Esophagus (tissue), 2 donors: ENCODE data around the gene PHC2. TPM values are rescaled to one million over a fixed set of nuclear protein-coding genes. Genes with fewer than 3 reads are reported as not detected.
"Not testable (repeated sequence)": the region's sequence is repeated elsewhere in the genome, so short reads cannot be mapped to it uniquely, and the experiment has no call there.

ENCODE experiments used
- H3K27ac ChIP-seq, 2 donors: one replicate each; pipeline ENCODE4 v1.5.1; 2013; ENCODE audit warnings: low read depth in 2 of 2, mild to moderate bottlenecking in 2 of 2, inconsistent platforms in 1 of 2, low read length in 1 of 2, moderate library complexity in 1 of 2
- H3K27me3 ChIP-seq, 2 donors: one replicate each; pipeline ENCODE4 v1.6.1; 2013; ENCODE audit warnings: low read length in 2 of 2, control low read depth in 1 of 2, mild to moderate bottlenecking in 1 of 2; ENCODE audit not compliant: insufficient read depth in 2 of 2, control insufficient read depth in 1 of 2
- H3K36me3 ChIP-seq, 2 donors: one replicate each; pipeline ENCODE4 v1.6.1; 2013; ENCODE audit warnings: low read length in 1 of 2; ENCODE audit not compliant: control insufficient read depth in 2 of 2, insufficient read depth in 2 of 2
- H3K4me1 ChIP-seq, 2 donors: one replicate each; pipeline ENCODE4 v1.6.1; 2013; ENCODE audit warnings: low read length in 1 of 2; ENCODE audit not compliant: control insufficient read depth in 2 of 2, insufficient read depth in 2 of 2
- H3K4me3 ChIP-seq, 2 donors: one replicate each; pipeline ENCODE4 v1.5.1; 2013; ENCODE audit warnings: low read length in 2 of 2, mild to moderate bottlenecking in 2 of 2, low read depth in 1 of 2, moderate library complexity in 1 of 2
- H3K9me3 ChIP-seq, 2 donors: one replicate each; pipeline ENCODE4 v1.6.1; 2013; ENCODE audit warnings: mild to moderate bottlenecking in 2 of 2, low read depth in 1 of 2, low read length in 1 of 2, moderate library complexity in 1 of 2; ENCODE audit not compliant: control insufficient read depth in 2 of 2, insufficient read depth in 1 of 2
- WGBS, 2 donors: extraction: QIAGEN DNeasy Blood & Tissue Kit; methylation state at CpG; one replicate each; pipeline ENCODE4 v1.1.7; 2013; 5-methylcytosine and 5-hydroxymethylcytosine counted together
- polyA plus RNA-seq, 2 donors: library from polyadenylated mRNA; stranded (reverse); fragments of 200-250 nt; gene quantifications; one replicate each; pipeline ENCODE4 v1.2.3, GENCODE V29; 2013
- donor health status: healthy with polysubstance abuse.
- donor health status: Bipolar disorder and iron deficiency.

Gene PHC2
- polyA plus RNA-seq, 2 donors: 28.0 to 46.4 TPM

DNA sequence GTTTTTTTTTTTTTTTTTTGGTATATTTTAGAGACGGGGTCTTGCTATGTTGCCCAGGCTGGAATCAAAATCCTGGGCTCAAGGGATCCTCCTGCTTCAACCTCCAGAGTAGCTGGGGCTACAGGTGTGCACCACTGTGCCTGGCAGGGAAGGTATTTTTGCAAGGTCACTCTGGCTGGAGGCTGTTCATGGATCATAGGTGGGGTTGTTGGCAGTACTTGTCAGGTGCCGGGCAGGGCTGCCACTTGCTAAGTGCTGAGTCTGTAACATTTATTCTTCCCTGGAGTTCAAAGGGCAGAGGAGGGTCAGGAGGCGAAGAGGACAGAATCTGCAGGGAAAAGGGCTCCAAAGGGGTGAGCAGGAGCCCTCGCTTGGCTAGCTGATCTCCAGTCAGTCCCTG, 134.1 kb downstream of the PHC2 start:
- no peak overlapping the region for H3K27ac ChIP-seq
- 68 to 87% methylated on average over 4 of the region's 4 CpGs for WGBS, 2 donors
- H3K9me3 ChIP-seq: no peaks in the 10 kb centered on the region
- peaks cover 4 to 19% of the 10 kb centered on the region in 2 donors for H3K36me3 ChIP-seq
- peaks cover 0 to 2% of the 10 kb centered on the region in 2 donors for H3K4me1 ChIP-seq
- H3K4me3 ChIP-seq: no peak overlapping the region
- H3K27me3 ChIP-seq: no peaks in the 10 kb centered on the region

DNA sequence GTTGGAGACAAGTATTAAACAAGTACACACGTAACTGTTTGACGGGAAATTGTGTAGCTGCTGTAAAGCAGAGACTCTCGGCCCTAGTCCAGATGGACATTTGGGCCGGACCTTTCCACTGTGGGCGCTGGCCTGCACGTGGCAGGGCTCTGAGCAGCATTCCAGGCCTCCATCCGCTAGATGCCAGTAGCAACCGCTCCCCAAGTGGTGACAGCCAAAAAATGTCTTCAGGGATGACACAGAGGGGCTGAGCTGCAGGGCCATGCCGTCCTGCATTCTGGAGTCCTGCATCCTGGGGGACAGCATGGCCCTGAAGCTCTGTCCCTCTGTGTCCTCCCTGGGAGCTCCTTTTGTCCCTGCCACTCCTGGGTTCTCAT, 134.8 kb downstream of the PHC2 start:
- H3K4me3 ChIP-seq: no peak overlapping the region
- no peaks in the 10 kb centered on the region for H3K9me3 ChIP-seq
- no peak overlapping the region for H3K27ac ChIP-seq
- 69 to 78% methylated on average over 9 of the region's 9 CpGs for WGBS, 2 donors
- H3K4me1 ChIP-seq: peaks cover 0 to 2% of the 10 kb centered on the region in 2 donors
- H3K36me3 ChIP-seq: peaks cover 4 to 19% of the 10 kb centered on the region in 2 donors
- H3K27me3 ChIP-seq: no peaks in the 10 kb centered on the region

DNA sequence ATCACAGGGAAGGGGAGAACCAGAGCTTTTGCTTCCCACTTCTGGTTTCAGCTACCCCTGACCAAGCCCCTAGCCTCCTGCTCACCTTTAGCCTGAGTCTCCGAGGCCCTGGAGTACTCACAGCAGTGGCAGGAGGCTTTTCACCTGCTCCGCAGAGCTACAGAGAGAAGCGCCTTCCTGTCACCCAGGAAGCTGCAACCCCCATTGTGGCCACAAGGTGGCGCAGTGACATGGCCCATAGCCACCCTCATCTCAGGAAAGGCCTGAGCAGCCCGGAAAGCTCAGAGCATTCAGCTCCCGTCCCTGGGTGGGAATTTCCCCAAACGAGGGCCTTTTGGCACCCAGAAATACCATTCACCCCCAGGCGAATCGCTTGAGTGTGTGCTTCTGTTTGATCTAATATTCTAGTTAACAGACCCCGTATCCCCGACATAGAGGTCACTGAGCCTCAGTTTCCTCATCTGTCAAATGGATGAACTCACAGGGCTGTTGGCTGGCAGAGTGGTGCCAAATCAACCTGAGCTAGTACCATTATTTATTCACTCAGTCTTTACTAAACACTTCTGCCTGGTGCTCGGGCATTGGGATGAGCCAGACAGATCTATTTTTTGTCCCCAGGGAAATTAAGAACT, 135.3 kb downstream of the PHC2 start:
- peaks cover 4 to 19% of the 10 kb centered on the region in 2 donors for H3K36me3 ChIP-seq

DNA sequence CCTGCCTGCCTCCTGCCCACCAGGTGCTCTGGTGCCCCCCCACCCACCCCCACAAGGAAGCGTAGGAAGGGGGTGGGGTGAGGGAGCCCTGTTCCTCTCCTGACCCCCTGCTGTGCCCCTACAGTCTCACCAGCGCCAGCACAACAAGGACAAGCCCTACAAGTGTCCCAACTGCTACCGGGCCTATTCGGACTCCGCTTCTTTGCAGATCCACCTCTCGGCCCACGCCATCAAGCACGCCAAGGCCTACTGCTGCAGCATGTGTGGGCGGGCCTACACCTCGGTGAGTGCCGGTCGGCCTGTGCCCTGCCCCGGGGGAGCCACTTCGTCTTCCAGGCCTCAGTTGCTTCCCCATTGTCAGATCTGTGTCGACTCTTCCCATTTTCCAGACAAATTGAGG, 135.9 kb downstream of the PHC2 start:
- H3K36me3 ChIP-seq: peaks cover 4 to 19% of the 10 kb centered on the region in 2 donors
- H3K27me3 ChIP-seq: no peaks in the 10 kb centered on the region
- H3K4me1 ChIP-seq: no peaks in the 10 kb centered on the region
- H3K4me3 ChIP-seq: no peak overlapping the region
- no peak overlapping the region for H3K27ac ChIP-seq
- WGBS, 2 donors: 65 to 71% methylated on average over 15 of the region's 15 CpGs
- H3K9me3 ChIP-seq: no peaks in the 10 kb centered on the region

More for the DNA sequence above, 135.3 kb downstream of the PHC2 start:
- Histone ChIP-seq H3K27me3 (no peaks in the 10 kb centered on the region), H3K27ac (peak overlapping the region in 1 of 2 donors; percentile 16), H3K9me3 (no peaks in the 10 kb centered on the region), H3K4me3 (no peak overlapping the region), H3K4me1 (peaks cover 0 to under 1% of the 10 kb centered on the region in 2 donors)
- WGBS, 2 donors: 26 to 36% methylated on average over 12 of the region's 12 CpGs

DNA sequence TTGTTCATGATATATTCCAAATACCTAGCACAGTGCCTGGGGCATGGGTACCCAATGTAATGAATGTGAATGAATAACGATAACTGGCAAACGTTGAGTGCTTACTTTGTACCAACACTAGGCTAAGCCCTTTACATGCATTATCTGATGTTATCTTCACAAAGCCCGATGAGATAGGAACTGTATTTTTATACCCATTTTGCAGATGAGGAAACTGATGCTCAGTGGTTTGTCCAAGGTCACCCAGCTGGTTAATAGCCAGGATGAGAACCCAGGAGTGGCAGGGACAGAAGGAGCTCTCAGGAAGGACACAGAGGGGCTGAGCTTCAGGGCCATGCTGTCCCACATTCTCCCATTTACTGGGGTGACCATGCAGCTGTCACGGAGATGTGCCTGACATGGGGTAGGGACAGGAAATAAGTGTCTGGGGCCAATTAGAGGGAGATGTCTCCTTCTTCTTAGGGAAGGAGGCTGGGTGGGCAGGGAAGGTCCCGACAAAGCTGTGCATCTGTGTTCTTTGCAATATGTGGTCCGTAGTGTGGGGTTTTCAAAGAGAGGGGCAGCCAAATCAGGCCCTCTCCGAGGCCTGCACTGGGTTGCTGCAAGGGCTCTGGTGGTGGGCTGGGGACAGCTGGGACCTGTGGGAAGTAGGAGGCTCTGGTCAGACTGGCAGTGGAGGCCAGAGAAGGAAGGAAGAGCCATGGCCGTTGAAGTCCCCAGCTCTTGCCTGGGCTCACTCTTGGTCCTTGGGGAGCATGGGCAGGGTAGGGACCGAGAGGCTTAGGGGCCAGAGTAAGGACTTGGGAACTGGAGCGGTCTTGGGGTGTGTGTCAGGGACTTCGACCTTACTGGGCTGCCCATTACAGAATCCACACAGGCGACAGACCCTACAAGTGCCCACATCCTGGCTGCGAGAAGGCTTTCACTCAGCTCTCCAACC, 136.6 kb downstream of the PHC2 start:
- H3K4me1 ChIP-seq: no peaks in the 10 kb centered on the region
- H3K36me3 ChIP-seq: peaks cover 4 to 14% of the 10 kb centered on the region in 2 donors
- H3K27ac ChIP-seq: no peak overlapping the region
- WGBS, 2 donors: 77 to 80% methylated on average over 13 of the region's 13 CpGs
- H3K9me3 ChIP-seq: no peaks in the 10 kb centered on the region
- H3K4me3 ChIP-seq: no peak overlapping the region
- no peaks in the 10 kb centered on the region for H3K27me3 ChIP-seq

DNA sequence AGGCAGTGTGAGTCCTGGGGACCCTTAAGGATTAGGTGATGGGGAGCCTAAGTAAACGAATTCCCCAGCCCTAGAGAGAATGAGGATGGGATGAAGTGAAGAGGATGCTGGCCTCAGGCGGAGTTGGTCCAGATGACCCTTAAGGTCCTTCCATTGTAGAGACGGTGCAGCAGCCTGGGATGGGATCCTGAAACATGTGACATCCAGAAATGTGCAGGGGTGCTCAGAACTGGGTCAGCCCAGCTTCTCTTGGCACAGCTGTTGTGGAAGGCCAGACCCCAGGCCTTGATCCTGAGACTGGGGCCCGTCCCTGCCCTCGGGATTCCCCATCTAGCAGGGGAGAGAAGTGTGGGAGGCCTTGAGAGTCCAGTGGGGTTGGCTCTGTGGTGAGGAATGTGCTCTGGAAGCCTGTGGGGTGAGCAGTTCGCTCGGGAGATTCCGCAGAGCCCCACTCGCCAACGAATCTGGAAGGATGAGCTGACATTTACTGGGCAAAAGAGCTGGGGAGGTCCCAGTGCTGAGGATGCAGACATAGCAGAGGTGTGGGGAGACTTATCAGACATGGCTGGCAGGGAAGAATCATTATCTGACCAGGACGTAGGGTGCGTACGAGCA, 138.1 kb downstream of the PHC2 start:
- no peaks in the 10 kb centered on the region for H3K27me3 ChIP-seq
- H3K27ac ChIP-seq: no peak overlapping the region
- WGBS, 2 donors: 67 to 69% methylated on average over 13 of the region's 13 CpGs
- no peak overlapping the region for H3K4me3 ChIP-seq
- H3K36me3 ChIP-seq: peaks cover 4 to 8% of the 10 kb centered on the region in 2 donors
- no peaks in the 10 kb centered on the region for H3K9me3 ChIP-seq
- no peaks in the 10 kb centered on the region for H3K4me1 ChIP-seq

DNA sequence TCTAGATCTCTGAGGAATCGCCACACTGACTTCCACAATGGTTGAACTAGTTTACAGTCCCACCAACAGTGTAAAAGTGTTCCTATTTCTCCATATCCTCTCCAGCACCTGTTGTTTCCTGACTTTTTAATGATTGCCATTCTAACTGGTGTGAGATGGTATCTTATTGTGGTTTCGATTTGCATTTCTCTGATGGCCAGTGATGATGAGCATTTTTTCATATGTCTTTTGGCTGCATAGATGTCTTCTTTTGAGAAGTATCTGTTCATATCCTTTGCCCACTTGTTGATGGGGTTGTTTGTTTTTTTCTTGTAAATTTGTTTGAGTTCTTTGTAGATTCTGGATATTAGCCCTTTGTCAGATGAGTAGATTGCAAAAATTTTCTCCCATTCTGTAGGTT, 140.3 kb downstream of the PHC2 start:
- not testable (repeated sequence) for H3K4me1 ChIP-seq, H3K4me3 ChIP-seq, H3K9me3 ChIP-seq, H3K27me3 ChIP-seq, H3K36me3 ChIP-seq, H3K27ac ChIP-seq
- 93 to 95% methylated on average over 1 of the region's 2 CpGs for WGBS, 2 donors

DNA sequence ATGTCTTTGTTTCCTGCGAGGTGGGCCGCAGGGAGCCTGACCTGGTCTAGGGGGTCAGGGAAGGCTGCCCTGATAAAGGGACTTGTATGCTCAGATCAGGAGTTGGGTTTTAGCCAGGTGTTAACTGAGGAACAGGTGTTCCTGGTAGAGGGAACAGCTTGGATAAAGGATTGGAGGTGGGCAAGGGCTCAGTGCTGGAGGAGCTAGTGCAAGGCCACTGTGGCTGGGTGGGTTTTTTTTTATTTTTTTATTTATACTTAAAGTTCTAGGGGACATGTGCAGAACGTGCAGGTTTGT, 141.1 kb downstream of the PHC2 start:
- no peaks in the 10 kb centered on the region for H3K9me3 ChIP-seq
- H3K4me3 ChIP-seq: no peak overlapping the region
- peaks cover 0 to 6% of the 10 kb centered on the region in 2 donors for H3K36me3 ChIP-seq
- H3K27ac ChIP-seq: no peak overlapping the region
- no peaks in the 10 kb centered on the region for H3K27me3 ChIP-seq
- 89 to 100% methylated on average over 3 of the region's 3 CpGs for WGBS, 2 donors
- no peaks in the 10 kb centered on the region for H3K4me1 ChIP-seq

DNA sequence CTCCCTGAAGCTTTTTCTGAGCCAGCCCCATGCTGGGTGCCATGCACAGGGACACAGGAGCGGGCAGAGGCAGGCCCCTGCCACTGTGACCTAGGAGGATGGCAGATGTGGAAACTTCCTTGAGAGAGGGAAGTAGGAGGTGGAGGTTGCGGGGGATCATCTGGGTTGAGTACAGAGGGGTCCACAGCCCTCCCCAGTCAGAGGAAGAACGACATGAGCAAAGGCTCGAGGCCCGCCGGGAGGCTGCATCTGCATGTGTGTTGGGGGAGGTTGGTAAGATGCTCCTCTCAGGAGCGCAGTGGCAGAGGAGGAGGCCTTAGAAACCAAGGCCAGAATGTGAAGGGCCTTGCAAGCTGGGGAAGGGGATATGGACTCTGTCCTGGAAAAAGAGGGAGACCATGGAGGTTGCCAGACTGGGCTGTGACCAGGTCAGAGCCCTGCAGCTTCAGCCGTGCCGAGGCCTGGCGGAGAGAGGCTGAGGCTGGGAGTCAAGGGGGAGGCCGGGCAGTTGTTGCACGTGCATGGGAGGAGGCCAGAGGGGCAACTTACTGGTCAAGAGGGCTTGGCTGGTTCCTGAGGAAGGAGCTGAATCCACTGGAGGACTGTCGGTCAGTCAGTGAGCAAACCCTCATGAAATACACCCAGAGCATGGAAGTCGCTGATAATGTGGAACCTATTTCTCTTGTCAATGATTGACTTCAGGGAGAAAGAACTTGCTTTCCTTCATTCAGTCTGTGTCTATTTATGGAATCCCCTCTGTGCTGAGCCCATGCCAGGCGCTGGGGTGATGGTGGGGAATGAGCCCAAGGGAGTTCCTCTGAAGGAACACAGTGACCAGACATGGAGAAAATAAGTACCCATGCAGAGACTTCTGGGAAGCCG, 141.7 kb downstream of the PHC2 start:
- no peaks in the 10 kb centered on the region for H3K4me1 ChIP-seq
- no peaks in the 10 kb centered on the region for H3K9me3 ChIP-seq
- H3K27me3 ChIP-seq: no peaks in the 10 kb centered on the region
- WGBS, 2 donors: 89 to 95% methylated on average over 16 of the region's 16 CpGs
- no peak overlapping the region for H3K4me3 ChIP-seq
- H3K36me3 ChIP-seq: peaks cover 0 to 1% of the 10 kb centered on the region in 2 donors
- H3K27ac ChIP-seq: no peak overlapping the region
